ENCODE data around the gene HPSE2. TPM values are rescaled to one million over a fixed set of nuclear protein-coding genes. Genes with fewer than 3 reads are reported as not detected.
"Not testable (repeated sequence)": the region's sequence is repeated elsewhere in the genome, so short reads cannot be mapped to it uniquely, and the experiment has no call there.

The HPSE2 gene
- polyA plus RNA-seq (ENCODE audit: insufficient read length in 4 of 4) = 1 to 10 TPM in 2 of 4 donors, under 1 TPM in 2; 0.60 to 1.9 (median 1.2) TPM

DNA sequence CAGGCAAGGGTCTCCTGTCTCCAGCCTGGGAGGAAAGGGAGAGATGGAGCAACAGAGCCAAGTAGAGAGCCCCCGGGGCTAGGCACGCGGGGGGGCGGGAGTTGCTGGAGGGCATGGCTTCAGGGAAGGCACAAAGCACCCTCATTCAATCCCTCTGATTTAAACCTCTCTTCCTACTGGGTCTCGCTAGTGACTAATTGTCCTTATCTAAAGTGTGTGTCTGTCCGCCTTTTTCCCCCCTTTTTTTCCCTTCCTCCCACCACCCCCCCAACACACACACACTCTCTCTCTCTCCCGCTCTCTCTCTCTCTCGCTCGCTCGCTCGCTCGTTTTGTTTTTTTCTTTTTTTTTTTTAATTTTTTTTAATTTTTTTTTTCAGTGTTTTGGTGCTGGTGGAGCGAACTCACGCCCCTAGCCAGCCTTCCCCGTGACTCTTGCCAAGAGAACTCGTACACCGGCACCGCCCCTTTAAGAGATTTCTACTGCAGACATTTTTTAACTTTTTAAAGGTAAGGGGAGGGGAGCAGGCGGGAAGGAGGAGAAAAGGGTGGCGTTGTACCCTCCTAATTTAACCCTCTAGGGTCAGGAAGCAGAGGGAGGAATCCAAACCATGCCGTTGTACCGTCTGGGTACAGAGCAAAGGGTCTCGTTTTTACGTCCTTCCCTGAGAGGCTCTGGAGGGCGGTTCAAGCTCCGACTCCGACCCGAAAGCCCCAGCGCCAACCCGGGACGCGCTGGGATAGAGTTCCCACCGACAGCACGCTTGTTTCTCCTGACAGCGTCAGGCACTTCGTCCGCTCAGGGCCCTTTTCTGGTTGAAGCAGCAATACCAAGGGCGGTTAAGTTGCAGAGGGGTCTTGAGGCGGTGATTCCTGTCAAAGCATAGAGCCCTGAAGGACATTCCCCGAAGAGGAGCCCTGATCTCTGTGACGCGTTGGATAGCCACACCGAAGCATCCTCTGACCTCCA, at the start of gene HPSE2:
HPSE2 (minus strand) TSS at position 195 of the 969 bp plus-strand sequence.
- no peak for DNase-seq (ENCODE audit: low read depth in 4 of 4, low spot score in 3 of 4)

DNA sequence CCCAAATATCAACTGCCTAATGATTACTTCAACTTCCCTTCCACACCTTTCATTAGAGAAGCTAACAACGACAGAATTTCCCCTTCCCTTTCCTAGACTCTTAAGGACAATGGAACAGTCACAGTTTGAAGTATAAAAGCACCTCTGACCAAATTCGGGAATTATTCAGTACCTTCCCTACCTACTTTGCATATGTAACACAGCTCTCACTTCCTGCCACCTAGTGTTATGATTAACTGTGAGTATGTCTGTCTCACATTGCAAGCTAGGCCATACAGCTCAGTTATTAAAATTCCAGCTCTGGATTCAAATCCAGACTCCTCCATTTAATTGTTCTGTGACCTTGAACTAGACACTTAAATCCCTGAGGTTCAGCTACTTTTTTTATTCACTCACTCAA, 44.8 kb upstream of the HPSE2 start:
- DNase-seq (ENCODE audit: low read depth in 4 of 4, low spot score in 3 of 4) = no peak

- peak in 3 of 4 donors; percentile 15 to 33 (median 25) for DNase-seq (ENCODE audit: low read depth in 4 of 4, low spot score in 3 of 4)
Measured at GRCh38 chr10:99279626-99280111, 44.0 kb upstream of the HPSE2 start.

DNA sequence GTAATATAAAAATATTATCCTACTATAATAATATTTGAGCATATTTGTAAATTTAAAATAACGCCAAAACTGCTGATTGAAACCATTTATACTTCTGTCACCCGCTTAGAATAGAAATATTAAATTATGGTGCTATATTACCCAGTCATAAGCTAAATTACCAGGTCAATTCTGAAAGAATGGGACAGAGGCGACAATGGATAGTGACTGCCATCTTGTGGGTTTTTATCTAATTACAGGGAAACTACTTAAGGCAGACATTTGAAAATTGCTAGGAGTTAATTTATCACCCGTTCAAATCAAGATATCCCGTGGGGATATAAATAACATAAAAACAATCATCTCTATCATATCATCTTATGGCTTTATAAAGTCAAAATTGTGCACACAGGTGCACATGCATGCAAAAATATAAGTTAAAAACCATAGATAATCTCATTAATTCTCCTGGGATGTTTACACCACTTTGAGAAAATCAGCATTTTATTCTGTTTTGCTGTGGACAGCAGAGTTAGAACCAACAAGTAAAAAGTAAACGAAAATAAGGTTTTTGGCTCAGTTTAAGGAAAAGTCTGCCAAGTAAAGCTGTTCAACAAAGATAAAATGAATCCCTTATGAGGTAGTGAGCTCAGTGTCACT, 41.3 kb upstream of the HPSE2 start:
- DNase-seq (ENCODE audit: low read depth in 4 of 4, low spot score in 3 of 4) = no peak

DNA sequence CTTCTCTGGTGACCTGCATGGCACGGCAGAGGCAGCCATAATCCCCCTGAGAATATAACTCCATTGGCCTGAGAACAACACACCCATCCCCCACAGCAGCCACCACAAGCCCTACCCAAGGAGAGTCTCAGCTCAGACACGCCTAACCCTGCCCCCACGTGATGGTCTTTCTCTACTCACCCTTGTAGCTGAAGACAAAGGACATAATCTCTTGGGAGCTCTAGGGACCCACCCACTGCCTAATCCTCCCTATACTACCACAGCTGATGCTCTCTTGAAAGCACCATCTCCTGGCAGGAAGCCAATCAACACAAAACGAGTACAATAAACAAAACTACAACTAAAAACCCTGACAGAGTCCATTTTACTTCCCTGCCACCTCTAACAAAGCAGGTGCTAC, 30.7 kb upstream of the HPSE2 start:
- no peak for DNase-seq (ENCODE audit: low read depth in 4 of 4, low spot score in 3 of 4)

GRCh38 chr10:99248824-99249223, 13.2 kb upstream of the HPSE2 start:
- no peak for DNase-seq (ENCODE audit: low read depth in 4 of 4, low spot score in 3 of 4)

DNA sequence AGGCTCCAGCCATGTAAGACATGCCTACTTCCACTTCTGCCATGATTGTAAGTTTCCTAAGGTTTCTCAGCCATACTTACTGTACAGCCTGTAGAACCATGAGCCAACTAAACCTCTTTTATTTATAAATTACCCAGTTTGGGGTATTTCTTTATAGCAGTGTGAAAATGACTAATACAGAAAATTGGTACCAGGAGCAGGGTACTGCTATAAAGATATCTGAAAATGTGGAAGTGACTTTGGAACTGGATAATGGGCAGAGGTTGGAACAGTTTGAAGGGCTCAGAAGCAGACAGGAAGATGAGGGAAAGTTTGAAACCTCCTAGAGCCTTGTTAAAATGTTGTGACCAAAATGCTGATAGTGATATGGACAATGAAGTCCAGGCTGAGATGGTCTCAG, 12.2 kb upstream of the HPSE2 start:
- not testable (repeated sequence) for DNase-seq (ENCODE audit: low read depth in 4 of 4, low spot score in 3 of 4)

DNA sequence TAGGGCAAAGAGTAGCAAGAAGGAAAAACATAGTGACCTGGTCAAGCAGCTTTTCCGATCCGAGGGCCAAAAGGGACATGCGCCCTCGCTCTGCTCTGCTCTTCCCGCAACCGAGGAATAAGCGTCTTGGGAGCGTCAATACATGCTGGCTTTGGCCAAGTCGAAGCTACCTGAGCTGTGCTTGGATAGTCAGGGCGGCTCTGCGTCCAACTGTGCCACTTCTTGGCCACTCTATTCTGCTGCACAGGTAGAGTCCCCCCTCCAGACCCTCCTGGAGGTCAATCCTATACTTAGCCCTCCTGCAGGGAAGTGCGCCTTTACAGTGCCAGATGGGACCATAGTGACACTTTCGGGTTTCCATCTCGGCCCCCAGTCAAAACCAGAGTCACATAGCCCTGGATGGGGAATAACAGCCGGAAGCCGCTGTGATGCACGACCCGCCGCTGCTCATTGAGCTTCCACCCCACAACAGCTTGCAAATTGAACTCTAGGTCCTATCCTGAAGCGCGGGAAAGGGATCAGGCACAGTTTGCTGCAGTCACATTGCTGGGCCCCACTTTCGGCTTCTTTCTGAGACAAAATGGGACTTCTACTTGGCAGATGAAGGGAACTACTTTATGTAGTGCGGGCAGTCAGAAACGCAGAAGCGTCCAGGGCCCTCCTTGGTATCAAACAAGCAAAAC, 1.1 kb upstream of the HPSE2 start:
- DNase-seq (ENCODE audit: low read depth in 4 of 4, low spot score in 3 of 4) = no peak

- DNase-seq (ENCODE audit: low read depth in 4 of 4, low spot score in 3 of 4) = no peak
Measured at GRCh38 chr10:99234791-99235657, 628 bp downstream of the HPSE2 start.

- no peak for DNase-seq (ENCODE audit: low read depth in 4 of 4, low spot score in 3 of 4)
Measured at GRCh38 chr10:99234041-99234790, 1.4 kb downstream of the HPSE2 start.

- DNase-seq (ENCODE audit: low read depth in 4 of 4, low spot score in 3 of 4) = no peak
Measured at GRCh38 chr10:99233689-99234037, 2.0 kb downstream of the HPSE2 start.

DNA sequence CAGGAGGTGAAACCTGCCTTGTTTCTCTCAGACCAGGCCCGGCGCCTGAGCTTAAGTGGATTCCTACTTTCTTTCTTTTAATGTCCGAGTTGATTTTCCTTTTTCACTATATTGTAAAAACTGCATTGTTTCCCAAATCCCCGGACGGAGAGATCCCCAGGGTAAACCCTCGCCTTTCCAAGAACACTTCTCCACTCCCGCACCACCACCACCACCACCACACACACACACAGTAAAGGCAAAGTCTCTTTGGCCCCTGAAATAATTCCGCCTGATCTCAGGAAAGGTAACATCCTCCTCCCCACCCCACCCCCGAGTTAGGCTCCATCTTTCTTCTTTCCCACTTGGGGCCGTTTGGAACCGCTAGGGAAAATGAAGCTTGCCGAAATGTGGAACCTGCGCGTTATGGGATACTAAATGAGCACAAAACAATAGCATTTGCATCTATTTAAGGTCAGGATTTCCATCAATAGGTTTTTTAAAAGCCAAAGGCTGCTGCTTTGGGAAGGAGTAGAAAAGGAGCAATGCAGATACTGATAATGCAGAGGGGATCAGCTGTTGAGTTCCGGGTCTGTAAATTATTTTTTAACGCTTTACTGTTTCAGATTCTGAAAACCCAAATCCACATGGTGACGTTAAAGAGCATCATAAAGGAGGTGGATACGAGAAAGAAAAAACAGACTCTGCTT, 2.5 kb downstream of the HPSE2 start:
- DNase-seq (ENCODE audit: low read depth in 4 of 4, low spot score in 3 of 4) = no peak

GRCh38 chr10:99232360-99232999, 3.2 kb downstream of the HPSE2 start:
- DNase-seq (ENCODE audit: low read depth in 4 of 4, low spot score in 3 of 4) = no peak

GRCh38 chr10:99224766-99225165, 10.9 kb downstream of the HPSE2 start:
- no peak for DNase-seq (ENCODE audit: low read depth in 4 of 4, low spot score in 3 of 4)

DNA sequence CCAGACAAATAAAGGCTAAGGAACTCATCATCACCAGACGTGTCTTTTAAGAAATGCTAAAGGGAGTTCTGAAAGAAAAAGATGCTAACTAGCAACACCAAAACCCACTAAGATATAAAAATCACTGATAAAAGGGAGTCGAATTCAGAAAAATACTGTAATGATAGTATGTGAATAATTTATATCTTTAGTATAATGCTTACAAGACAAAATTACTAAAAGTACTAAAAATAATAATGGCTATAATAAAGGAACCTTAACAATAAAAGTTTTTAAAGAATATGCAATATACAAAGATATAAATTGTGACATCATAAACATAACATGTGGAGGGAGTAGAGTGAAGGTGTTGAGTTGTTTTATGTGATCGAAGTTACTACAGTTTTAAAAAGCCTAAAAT, 28.3 kb downstream of the HPSE2 start:
- DNase-seq (ENCODE audit: low read depth in 4 of 4, low spot score in 3 of 4) = no peak

DNA sequence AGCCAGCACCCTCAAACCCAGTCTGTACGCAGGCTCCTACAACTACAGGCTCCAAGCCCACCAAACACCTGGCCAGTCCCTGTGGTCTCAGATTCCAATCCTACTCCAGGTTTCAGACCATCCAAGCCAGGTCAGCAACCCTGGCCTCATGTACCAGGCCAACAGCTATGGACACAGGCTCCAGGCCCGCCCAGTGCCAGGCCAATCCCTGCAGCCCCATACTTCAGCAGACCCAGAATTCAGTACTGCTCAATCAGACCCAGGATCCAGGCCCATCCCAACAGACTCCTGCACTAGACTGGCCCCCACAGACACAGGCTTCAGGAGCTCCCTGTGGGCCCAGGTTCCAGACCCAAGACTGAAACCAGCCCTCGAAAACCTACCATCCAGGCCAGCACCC, 32.3 kb downstream of the HPSE2 start:
- DNase-seq (ENCODE audit: low read depth in 4 of 4, low spot score in 3 of 4) = no peak

DNA sequence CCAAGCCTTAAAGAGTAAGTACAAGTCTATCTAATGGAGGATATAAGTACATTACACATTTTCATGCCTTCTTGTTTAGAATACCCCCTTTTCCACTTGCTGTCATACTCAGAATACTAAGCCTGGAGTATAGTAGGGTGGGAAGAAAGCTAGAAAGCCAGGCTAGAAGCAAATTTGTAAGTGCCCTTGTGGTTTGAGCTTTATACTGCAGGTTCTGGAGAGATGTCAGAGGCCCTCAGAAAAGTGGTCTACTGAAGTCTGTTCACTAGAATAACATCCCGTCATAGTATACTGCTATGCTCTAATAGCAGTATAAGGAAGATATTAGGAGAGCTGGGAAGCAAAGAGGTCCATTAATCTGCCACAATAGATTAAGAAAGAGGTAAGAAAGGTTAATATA, 62.7 kb downstream of the HPSE2 start:
- no peak for DNase-seq (ENCODE audit: low read depth in 4 of 4, low spot score in 3 of 4)

- peak; percentile 18 to 28 (median 22) for DNase-seq (ENCODE audit: low read depth in 4 of 4, low spot score in 3 of 4)
Measured at GRCh38 chr10:99172128-99172738, 63.4 kb downstream of the HPSE2 start.
